ENCODE data around the gene MYH9. TPM values are rescaled to one million over a fixed set of nuclear protein-coding genes. Genes with fewer than 3 reads are reported as not detected.
"Not testable (repeated sequence)": the region's sequence is repeated elsewhere in the genome, so short reads cannot be mapped to it uniquely, and the experiment has no call there.

MYH9 gene
- total RNA-seq, 1 donor from 2014 or later = 282 TPM

GRCh38 chr22:36417281-36417686, 29.5 kb upstream of the MYH9 start:
- DNase-seq (ENCODE audit: low spot score) = no peak
- intact Hi-C loops (cut with DNase I) = no loop called here

- intact Hi-C loops (cut with DNase I) = no loop called here
- no peak for DNase-seq (ENCODE audit: low spot score)
These were observed 27.8 kb upstream of the MYH9 start for GRCh38 chr22:36415415-36416168.

DNA sequence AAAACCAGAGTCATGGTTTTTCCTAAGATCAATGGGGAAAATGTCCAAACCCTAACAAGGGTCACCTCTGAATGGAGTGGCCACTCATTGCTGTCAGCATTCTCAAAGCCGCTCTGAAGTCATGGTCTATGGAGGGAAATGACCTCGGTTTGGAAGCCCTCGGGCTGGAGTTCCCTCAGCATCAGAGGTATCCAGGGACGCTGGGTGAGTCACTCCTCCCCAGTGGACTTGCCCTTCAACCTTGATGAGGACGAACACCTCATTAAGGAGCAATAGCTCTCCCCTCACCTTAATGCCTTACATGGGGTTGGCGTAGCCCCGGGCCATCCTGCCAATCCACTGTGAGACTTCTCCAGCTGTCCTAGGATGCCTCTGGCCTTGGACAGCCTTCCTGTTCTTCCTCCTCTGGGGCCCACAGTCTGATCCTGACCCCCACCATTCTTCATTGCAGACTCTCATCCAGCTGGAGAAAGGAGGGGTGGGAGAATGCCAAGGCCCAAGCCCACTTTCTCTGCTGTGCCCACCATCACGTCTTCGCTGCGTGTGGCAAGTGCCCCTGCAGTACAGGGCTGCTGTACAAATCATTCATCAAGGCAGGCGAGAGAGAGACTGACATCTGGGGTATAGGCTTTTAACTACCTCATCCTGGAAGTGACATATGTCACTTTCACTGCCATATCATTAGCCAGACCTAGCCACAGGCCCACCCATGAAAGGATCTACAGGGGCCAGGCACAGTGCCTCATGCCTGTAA, 25.4 kb upstream of the MYH9 start:
- no peak for DNase-seq (ENCODE audit: low spot score)
- intact Hi-C loops (cut with DNase I) = no loop called here

- DNase-seq (ENCODE audit: low spot score) = no peak
- intact Hi-C loops (cut with DNase I) = no loop called here
These were observed 24.0 kb upstream of the MYH9 start for GRCh38 chr22:36411589-36412258.

DNA sequence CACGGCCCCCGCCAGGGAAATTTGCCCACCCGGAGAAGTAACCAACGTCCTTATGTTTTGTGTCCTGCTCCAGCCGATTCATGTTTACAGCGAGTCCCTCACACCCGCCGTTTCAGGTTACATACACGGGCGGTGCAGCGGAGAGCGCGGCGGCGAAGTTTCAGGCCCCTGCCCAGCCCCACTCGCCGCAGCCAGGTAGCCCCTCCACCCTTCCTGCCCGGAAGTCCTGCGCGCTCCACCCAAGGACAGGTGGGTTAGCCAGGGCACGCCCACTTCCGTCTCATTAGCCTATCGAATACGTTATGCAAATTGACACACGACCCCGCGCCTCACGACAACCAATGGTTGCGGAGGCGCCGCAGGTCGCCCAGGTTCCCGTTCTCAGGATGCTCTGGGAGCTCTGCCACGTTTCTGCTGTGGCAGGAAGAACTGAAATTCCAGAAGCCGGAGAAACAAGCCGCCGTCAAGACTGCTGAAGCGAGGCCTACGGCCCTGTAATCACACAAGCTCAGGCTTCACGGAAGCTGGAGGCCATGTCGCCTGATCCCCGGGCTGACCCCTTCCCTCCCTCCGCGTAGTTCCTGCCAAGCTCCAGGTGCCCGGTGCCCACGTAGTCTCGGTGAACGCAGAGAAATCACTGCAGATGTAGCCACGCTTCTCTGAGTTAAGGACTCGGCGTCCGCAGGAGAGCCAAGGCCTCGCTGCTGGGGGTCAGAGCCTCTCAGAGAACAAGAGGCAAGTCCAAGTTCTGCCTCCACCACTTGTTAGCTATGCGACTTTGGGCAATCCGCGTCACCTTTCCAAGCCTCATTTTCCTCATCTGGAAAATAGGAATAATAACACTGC, 22.4 kb upstream of the MYH9 start:
- peak; percentile 93 for DNase-seq (ENCODE audit: low spot score)
- intact Hi-C loops (cut with DNase I) = no loop called here

DNA sequence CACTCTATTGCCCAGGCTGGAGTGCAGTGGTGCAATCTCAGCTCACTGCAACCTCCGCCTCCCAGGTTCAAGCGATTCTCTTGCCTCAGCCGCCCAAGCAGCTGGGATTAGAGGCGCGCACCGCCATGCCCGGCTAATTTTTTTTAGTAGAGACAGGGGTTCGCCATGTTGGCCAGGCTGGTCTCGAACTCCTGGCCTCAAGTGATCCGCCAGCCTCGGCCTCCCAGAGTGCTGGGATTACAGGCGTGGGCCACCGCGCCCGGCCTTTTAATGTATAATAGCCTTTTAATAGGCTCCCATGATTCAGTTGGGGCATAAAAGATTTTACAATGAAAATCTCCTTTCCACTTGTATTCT, 21.8 kb upstream of the MYH9 start:
- DNase-seq (ENCODE audit: low spot score); intact Hi-C loops (cut with DNase I): not testable (repeated sequence)

GRCh38 chr22:36409056-36409455, 21.3 kb upstream of the MYH9 start:
- intact Hi-C loops (cut with DNase I) = no loop called here
- no peak for DNase-seq (ENCODE audit: low spot score)

GRCh38 chr22:36406721-36407120, 19.0 kb upstream of the MYH9 start:
- intact Hi-C loops (cut with DNase I) = no loop called here
- no peak for DNase-seq (ENCODE audit: low spot score)

GRCh38 chr22:36405671-36406538, 18.1 kb upstream of the MYH9 start:
- intact Hi-C loops (cut with DNase I) = no loop called here
- peak; percentile 87 for DNase-seq (ENCODE audit: low spot score)

- DNase-seq (ENCODE audit: low spot score) = no peak
- intact Hi-C loops (cut with DNase I) = no loop called here
These were observed 17.5 kb upstream of the MYH9 start for GRCh38 chr22:36405221-36405661.

DNA sequence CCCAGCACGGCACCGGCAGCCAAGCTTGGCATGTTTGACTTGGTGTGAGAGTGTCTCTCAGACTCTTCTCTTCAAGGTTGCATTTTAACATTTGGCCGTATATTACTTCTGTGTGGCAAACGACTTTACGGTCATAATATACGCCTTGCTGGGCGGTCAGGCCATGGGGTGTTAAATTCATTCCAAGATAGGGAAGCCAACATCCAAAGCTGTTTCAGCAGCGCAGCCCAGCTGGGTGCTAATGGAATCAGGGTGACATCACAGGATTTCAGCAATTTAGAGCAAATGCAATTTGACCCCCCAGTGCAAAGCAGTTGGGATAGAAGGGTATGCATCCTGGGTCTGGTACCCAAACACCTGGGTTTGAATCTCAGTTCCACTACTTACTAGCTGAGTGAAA, 16.7 kb upstream of the MYH9 start:
- intact Hi-C loops (cut with DNase I) = no loop called here
- DNase-seq (ENCODE audit: low spot score) = no peak

DNA sequence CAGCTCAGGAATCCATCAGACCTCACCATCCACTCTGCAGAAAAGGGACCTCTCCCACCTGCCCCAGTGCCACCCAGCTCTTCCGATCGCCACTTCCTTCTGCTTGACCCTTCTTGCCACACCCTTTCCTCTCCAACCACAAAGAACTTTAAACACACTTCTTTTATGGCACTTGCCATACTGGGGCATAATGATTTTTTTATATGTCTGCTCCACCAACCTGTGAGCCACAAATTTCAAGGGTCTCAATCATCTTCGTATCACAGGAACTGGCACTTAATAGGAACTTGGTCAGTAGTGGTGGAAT, 11.7 kb upstream of the MYH9 start:
- no peak for DNase-seq (ENCODE audit: low spot score)
- intact Hi-C loops (cut with DNase I) = no loop called here

- no peak for DNase-seq (ENCODE audit: low spot score)
- intact Hi-C loops (cut with DNase I) = no loop called here
These were observed 11.1 kb upstream of the MYH9 start for GRCh38 chr22:36398601-36399471.

- intact Hi-C loops (cut with DNase I) = no loop called here
- DNase-seq (ENCODE audit: low spot score) = no peak
These were observed 9.6 kb upstream of the MYH9 start for GRCh38 chr22:36397131-36398093.

- intact Hi-C loops (cut with DNase I) = no loop called here
These were observed 8.1 kb upstream of the MYH9 start for GRCh38 chr22:36395915-36396314.

GRCh38 chr22:36395055-36395849, 7.5 kb upstream of the MYH9 start:
- intact Hi-C loops (cut with DNase I) = no loop called here
- DNase-seq (ENCODE audit: low spot score) = no peak

More at GRCh38 chr22:36395915-36396314, 8.1 kb upstream of the MYH9 start:
- DNase-seq (ENCODE audit: low spot score) = no peak

All from cardiac septum (tissue), 1 donor.